SKM-1 (cell line): Measurements from ENCODE around the gene CFAP46.
"Not testable (repeated sequence)": the region's sequence is repeated elsewhere in the genome, so short reads cannot be mapped to it uniquely, and the experiment has no call there.

ENCODE experiments used
- DNase-seq: peaks from one replicate; lab custom pipeline; 2025; ENCODE audit not compliant: unreplicated experiment; lab: John Stamatoyannopoulos, UW

Gene CFAP46

DNA sequence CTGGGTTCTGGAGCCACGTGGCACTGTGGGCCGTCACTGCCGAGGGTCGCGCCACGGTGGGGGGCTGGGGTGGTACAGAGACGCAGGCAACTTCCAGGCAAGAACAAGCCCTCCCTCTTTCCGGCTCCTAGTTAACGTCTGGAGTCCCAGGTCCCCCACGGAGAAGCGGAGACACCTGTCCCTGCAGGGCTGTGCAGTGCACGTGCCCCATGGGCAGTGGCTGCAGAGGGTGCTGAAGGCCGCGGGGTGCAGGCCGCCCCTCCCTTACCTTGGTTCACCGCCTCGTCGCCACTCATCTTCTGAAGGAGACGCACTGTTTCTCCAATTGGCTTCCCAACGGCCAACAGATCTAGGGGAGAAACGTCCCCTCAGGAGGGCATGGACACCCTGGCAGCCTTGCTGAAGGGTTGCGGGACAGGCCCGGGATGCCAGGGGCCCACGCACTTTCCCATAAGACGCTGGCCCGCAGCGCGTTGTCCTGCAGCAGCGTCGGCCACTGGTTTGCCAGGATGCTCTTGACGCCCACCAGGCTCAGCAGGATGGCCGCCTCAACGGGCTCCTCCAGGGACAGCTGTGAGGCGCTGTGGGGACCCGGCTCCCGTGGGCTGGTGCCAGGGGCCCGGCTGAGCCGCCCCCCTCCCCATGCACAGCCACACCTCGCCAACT, 132.1 kb downstream of the CFAP46 start:
- no peak for DNase-seq

DNA sequence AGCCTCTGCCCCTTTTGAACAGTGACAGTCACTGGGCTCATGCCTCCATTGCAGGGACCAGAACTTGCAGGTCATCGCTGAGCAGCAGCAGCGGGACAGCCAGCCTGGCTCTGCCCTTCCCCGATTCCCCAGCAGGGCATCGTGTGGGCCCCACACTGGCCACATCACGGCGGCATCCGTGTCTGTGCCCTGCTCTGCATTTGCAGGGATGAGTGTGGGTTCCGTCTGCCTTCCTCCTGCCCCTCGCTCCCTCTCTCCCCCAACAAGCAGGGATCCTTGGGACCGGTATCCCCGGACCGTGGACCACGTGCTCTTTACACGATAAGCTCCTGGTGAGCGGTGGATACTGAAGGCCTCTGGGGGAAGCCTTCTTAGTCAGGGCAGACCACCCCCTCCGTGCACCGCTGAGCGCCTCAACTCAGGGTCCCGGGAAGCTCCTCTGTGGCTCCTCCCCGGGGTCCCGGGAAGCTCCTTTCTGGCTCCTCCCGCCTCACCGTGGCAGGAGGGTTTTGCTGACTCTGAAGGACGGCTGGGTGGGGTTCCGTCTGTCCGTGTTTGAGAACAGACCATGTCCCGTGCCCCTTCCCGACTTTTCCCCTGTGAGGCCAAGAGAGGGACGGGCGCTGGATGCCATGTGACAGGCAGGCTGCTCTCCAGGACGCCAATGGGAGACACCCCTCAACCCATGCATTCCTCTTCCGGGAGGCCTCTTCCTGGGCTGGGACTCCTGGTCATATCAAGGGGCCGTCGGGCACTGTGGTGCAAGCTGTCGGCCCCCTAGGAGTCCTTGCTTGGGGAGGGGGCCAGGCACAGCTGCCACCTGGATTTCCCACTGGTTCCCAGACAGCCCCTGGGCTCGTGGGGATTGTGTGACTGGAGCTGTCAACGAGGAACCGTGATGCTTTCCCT, 132.9 kb downstream of the CFAP46 start:
- no peak for DNase-seq

DNA sequence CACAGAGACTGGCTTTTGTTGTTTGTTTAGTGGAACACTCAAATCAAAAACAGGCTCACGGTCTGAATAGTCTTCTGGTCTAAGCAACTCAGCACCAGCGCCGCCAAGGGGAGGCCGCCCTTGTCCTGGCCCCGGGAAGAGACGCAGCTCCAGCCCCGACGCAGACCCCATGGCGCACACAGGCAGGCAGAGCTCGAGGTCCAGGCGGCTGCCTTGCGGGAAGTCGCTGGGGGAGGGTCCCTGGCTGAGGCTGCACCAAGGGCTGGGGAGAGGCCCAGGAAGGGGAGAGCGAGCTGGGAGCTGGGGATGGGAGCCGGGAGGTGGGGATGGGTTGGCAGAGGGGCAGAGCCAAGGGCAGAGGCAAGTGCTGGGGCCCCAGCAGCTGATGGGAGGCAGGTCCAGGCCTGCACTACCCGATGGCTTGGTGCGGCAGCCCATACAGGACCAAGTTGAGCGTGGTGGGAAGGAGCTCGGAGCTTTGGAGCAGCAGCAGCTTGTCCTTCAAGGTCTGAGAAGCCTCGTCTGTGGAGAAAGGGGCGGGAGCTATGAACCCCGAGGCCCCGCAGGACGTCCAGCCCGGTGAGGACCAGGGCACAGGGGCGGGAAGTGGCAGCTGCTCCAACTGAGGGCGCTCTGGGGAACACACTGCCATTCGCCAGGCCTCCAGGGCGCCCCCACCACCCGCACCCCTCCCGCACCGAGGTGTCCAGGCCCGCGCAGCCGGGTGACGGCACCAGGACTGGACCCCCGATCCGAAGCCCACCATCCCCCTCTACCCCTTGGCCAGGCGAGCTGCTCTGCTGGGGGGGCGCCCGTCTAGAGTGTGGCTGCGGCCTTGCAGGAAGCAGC, 133.8 kb downstream of the CFAP46 start:
- DNase-seq = no peak

DNA sequence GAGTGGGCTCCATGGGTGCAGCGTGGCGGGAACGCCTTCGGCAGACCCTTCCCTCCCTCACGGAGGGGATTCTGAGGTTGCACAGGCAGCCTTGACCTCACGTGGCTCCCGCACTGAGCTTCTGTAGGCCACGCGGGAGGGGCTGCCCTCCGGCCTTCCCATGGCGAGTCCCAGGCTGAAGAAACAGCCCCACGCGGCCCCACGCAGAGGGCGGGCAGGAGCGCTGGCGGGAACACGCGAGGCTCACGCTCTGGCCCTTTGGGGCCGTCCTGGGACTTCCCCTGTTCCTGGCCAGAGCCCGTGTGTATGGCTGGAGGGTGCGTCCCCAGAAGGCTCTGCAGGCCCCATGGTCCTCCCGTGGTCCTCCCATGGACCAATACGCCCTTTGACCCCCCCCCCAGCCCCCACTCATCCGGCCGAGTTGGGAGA, 134.7 kb downstream of the CFAP46 start:
- DNase-seq = no peak

DNA sequence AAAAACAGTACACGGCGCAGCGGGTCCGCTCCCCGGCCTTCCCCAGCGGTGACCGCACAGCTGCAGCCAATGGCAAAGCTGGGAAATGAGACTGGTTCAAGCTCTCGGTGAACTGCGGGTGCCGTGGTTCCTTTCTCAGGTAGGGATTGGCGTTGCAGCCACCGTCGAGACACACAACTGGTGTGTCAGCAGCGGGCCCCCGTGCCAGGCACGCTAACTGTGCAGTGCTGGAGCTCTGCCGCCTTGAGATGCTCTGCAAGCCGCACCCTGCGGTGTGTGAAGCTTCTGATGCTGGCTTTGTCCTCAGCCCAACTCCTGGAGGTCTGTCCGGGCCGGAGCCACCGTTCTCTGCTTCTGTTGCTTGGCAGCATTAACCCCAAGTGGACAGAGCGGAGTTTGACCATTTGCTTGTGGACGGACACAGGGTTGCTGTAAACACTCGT, 135.8 kb downstream of the CFAP46 start:
- no peak for DNase-seq

DNA sequence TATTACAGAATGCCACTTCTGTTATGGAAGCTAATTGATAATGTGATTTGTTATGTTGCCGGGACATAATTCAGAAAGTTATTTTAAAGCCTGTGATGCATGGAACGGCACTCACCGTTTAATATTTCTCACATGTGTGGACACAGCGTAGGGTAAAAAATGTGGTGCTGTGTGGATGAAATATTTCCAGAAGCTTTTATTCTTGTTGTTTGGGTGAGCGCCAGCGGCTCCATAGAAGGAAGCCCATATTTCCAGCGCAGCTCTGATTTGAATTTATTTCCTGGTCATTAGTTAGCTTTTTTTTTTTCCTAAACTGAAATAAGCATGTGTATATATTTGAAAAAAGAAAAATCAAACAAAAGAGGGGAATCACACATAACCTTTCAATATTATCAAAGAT, 136.3 kb downstream of the CFAP46 start:
- DNase-seq = no peak

DNA sequence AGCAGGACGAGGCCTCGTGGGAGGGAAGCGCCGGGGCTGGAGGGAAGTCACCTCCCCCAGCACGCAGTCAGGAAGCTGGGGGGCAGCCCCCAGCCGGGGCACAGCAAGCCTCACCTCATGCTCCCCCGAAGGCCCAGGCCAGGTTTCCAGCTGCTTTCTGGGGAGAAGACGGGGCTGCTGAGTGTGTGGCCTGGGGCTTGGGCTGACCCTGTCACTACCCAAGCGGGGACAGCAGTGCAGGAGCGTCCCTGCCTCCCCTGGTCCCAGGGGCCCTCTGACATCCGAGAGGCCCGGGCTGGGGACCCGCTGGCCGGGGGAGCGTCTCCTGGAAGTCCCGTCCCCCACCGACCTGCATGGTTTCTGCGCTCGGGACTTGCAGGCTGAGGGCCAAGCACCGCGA, 136.8 kb downstream of the CFAP46 start:
- no peak for DNase-seq

DNA sequence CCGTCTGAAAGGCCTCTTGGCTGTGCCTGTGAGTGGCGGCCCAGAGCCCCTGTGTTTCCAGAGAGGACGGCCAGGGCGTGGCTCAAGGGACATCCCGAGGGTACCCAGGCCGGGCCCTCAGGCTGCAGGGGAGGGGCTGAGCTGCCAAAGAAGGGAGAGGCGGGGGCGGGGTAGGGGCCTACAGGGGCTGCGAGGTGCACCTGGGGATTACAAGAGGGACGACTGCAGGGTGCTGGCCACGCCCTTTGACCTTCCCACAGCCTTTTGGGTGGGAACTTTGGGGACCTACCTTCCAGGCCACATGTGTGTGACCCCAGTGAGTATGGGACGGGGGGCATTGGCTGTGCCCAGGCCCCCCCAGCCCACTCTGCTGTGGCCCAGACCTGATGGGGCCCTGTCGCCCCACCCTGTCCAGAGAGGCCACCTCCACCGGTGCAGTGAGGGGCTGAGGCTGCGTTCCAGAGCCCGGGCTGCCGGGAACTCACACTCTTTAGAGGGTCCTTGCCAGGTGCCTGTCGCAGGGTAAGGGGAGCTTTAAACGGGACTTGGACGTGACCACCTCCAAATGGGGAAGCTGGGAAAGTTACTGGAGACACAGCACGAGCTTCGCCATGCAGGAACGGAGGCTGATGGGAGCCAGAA, 137.5 kb downstream of the CFAP46 start:
- no peak for DNase-seq

DNA sequence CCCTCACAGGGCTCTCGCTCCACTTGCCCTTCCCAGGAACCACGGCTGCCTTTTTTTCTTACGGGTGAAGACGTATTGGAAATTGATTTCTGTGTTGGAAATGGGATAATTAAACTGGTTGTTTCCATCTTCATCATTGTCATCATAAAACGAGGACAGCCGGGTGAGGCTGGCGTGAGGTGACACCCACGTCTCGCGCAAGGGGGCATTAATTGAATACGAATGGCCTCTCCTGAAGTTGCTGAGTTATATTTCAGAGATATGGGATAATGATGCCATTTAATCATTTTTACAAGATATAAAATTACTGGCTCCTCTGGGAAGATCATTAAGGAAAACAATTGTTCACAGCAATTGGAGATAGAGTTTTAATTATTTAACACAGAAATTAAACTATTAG, 138.1 kb downstream of the CFAP46 start:
- no peak for DNase-seq

DNA sequence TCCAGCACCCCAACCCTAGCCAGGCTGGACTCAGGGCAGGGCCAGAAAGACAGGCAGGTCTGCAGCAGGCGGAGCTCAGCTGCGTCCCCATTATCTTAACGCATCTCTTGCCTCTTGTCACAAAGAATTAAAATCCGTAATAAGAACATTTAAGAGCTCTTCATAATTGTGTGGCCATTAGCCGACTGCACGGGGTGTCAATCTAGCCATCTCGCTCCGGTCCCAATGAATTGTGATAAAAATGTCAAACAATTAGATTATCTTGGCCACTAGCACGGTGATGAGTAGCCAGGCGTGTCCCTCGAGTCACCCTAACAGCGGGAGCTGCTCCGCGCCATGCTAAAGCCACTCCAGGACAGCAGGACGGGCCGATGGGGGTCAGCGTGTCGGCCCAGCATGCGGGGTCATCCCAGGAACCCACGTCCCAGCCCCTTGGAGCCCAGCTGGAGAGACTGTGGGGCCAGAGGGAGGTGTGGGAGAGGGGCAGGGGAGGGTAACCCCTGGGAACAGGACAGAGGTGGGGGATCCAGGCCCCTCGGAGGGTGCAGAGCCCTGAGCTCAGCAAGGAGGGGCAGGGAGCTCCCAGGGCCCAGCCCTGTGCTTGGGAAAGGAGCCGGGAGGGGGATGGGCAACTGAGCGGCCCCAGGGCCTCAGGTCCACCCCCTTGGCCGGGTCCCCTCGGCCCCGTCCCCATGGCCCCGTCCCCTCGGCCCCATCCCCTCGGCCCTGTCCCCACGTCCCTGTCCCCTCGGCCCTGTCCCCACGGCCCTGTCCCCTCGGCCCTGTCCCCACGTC, 138.8 kb downstream of the CFAP46 start:
- no peak for DNase-seq

DNA sequence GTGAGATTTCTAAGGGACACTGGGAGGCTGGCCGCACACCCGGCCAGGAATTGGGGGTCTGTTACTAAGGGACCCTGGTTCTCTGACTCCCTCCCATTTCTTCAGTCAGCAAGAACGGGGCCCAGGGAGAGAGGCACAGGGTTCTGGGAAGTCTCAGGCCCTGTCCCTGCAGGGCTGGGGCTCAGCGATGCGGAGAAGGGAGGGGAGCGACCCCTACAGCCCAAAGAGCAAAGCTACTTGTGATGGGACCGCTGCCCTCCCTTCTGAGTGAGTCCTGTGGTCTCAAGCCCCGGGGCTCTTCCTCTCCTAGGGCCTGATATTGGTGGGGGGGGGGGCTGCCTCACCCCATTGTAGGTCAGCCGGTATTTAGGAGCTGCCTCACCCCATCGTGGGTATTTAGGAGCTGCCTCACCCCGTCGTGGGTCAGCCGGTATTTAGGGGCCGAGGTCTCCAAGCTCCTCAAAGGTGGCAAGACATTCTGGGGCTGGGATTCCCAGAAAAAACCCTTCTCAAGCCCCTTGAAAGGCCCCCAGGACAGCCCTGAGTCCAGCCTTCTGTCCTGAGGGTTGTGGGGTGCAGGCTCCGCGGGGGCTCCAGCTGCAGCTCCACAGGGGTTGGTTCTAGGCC, 139.6 kb downstream of the CFAP46 start:
- no peak for DNase-seq

DNA sequence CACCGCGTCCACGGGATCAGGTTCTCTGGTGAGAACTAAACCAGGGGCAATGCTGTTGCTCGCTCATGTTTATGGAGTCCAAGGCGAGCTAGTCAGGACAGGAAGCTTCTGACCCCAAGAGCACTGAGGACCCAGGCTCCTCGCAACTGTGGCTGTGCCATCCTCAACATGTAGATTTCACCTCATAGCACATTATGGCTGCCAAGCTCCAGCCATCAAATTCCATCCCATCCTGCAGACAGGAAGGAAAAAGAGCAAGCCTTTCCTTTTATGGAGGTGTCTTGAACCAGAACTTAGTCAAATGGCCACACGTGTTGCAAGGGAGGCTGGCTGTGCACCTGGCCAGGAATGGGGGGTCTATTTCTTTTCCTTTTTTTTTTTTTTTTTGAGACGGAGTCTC, 140.3 kb downstream of the CFAP46 start:
- DNase-seq = no peak

DNA sequence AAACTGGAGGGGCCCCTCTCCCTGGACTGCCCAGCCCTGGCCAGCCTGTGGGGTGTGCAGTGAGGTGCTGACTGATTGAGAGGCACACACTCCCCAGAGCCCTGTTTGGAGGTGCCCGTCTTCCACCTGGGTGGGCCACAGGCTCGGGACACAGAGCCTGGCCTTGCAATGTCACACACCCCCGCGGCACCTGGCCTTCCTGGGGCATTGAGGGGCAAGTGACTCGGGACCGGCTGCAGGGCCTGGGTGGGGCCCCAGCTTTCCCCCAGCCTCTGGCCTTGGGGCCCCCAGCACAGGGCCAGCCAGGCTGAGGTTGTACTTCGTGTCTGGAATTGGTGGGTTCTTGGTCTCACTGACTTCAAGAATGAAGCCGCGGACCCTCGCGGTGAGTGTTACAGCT, 142.5 kb downstream of the CFAP46 start:
- no peak for DNase-seq

DNA sequence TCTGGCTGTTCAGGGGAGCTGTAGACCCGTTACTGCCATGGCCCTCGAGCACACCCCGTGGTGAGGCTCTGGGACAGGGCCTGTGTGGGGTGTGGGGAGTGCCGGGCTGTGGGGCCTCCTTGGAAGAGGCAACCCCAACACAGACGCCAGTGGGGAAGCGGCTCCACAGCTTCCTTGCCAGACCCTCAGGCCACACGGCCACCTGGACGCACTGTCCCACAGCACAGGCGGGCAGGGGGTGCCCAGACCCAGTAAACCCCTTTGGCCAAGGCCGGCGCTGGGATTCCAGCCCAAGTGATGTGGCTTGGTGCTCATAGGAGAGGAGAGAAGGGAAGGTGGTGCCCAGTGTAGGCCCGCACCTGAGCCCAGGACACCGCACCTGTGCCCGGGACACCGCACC, 143.5 kb downstream of the CFAP46 start:
- DNase-seq = no peak

DNA sequence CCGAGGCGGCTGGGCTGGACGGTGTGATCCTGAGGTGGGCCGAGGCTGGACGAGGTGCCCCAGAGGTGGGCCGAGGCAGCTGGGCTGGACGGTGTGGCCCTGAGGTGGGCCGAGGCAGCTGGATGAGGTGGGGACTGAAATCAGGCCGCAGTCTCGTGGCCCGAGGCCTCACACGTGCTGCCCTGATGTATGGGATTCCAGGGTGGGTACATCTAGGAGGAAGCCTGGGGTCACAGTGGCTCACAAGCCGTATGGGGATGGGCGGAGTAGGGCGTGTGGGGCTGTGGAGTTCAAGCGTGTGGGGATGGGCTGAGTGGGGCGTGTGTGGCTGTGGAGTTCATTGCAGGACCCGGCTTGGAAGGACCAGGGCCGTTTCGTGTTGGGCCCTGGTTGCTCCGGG, 144.0 kb downstream of the CFAP46 start:
- no peak for DNase-seq

DNA sequence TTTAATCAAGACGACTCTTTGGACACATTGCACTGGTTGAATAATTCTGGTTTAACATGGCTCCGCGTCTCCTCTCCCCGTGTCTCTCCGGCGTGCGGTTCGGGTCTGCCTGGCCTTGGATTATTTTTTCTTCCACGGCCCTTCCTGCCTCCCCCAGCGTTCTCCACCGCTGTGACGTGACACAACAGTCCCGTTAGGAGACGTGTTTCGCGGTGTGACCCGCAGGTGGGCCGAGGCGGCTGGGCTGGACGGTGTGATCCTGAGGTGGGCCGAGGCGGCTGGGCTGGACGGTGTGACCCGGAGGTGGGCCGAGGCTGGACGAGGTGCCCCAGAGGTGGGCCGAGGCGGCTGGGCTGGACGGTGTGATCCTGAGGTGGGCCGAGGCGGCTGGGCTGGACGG, 144.4 kb downstream of the CFAP46 start:
- DNase-seq = not testable (repeated sequence)

DNA sequence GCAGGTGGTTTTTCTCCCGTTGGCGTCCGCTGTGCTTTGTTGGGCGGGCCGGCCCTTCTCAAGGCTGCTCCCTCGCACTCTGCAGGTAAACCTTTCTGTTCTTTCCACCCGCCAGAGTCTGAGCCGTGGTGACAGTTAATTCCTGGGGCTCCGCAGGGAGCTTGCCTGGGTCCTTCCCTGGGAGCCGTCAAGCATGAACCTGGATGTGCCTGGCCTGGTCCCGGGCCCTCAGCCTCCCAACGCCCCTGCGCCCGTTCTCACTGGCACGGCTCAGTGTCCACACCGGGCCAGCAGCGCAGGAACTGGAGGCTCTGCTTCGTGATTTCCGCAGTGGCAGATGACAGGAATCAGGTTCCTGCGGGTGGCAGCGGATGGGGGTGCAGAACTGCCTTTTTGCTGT, 145.5 kb downstream of the CFAP46 start:
- DNase-seq = no peak

DNA sequence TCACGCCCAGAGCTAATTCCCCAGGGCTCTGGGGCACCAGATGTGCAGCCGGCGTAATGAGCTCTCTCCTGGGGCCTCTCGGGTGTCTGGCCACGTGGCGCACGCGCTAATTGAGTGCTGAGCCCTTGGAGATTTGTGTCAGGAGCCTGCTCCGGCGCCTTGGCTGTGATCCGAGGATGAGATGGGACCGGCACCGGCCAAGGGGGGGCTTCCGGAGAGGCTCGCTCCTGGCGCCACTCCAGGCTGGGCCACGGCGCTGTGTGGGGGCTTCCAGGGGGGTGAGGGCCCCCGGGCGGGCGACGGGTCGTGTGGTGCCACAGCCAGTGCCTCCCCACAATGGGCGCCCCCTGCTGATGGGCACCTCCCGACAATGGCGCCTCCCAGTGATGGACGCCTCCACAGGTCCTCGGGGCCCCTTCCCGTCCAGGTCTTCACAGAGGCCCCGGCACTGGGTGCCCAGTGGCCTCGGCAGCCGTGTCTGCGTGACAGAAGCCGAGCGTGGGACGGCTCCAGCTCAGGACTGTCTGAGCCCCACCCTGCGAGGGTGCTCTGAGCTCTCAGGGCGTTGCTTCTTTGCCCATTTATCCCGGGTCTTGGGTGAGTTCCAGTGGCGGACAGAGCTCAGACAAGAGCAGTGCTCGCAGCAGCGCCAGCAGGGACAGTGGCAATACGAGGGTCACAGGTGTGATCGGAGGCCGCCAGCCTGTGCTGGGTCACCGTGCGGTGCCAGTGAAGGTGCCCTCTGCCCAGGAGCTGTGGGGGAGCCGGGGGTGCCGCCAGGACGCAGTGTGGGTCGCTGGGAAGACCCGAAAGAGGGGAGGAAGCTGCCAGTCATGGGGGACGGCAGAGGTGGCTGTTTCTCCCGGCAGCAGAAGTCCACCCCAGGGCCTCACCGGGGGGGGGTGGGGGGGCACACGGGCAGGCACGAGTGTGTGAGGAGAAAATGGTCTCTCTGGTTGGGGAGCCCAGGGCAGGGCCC, 148.2 kb downstream of the CFAP46 start:
- no peak for DNase-seq

DNA sequence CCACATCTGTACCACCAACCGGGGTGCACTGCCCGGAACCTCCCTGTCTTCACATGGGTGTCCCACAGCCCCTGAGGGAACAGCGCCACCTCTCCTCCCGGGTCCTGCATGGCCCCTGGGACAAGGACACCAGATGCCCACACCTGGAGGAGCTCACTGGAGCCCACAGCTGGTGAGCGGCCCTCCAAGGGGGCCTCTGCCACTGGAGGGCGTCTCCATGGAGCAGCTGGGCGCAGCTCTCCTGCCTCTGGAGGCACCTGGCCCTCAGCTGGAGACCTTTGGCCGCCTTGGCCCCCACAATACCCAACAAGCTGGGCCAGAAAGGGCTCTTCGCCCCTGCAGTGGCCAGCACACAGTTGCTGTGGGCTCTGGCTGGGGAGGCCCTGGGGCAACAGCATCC, 149.2 kb downstream of the CFAP46 start:
- DNase-seq = no peak
